K562 (cell line): ENCODE results near the gene SLAMF8. TPM values are rescaled to one million over a fixed set of nuclear protein-coding genes. Genes with fewer than 3 reads are reported as not detected.

Source experiments
- ARNT ChIP-seq, 2 experiments: fragments of 450-650 bp; IDR thresholded peaks; 2 replicates each; pipeline ENCODE4 v1.6.1; 2016; ENCODE audit warnings: mild to moderate bottlenecking in 1 of 2
- HDAC6 ChIP-seq: IDR thresholded peaks from 2 replicates; pipeline ENCODE4 v1.6.1; 2012; ENCODE audit warnings: low read depth, mild to moderate bottlenecking, control low read depth, inconsistent platforms, low read length, moderate library complexity
- MYNN ChIP-seq, 2 experiments: sonication (generic); formaldehyde crosslinking in 1 of 2; IDR thresholded peaks; 2 replicates each; pipeline versions ENCODE4 v1.5.0 to v1.6.1; 2016 to 2020; ENCODE audit warnings: antibody characterized with exemption in 1 of 2, missing genetic modification reagents in 1 of 2
- POLR3G ChIP-seq: IDR thresholded peaks from 2 replicates; pipeline ENCODE4 v1.6.1; 2011; ENCODE audit not compliant: insufficient read length, insufficient replicate concordance; ENCODE audit errors: extremely low read depth
- SRSF9 ChIP-seq: fragments of 200-400 bp; formaldehyde crosslinking; IDR thresholded peaks from 2 replicates; pipeline ENCODE4 v1.6.1; 2017; ENCODE audit warnings: low read depth, low read length, borderline replicate concordance
- ZKSCAN3 ChIP-seq: fragments of 250-450 bp; sonication (Bioruptor Pico); IDR thresholded peaks from 2 replicates; pipeline ENCODE4 v1.4.0; 2020
- ZNF263 ChIP-seq: sonication (generic); formaldehyde crosslinking; IDR thresholded peaks from 2 replicates; pipeline ENCODE4 v1.8.0; 2022; ENCODE audit warnings: mild to moderate bottlenecking, missing genetic modification reagents, borderline replicate concordance
- polyA plus RNA-seq, 8 experiments: library from polyadenylated mRNA; depleted of rRNA in 4 of 8; stranded (reverse) in 5 of 8; unstranded in 3 of 8; fragments of >200 nt; fragmentation: Nextera tagmentation in 2 of 8; fragmentation: Illumina TruSeq in 1 of 8; extraction: Ambion mirVana in 2 of 8; extraction: Trizol in 1 of 8; gene quantifications; 2 replicates each; pipeline versions ENCODE4 v1.2.1 to v1.2.3, GENCODE V29; 2011 to 2014; ENCODE audit warnings: inconsistent platforms in 1 of 8, missing spikeins in 1 of 8
- total RNA-seq, 7 experiments: library from RNA; depleted of rRNA in 6 of 7; stranded (reverse); fragments of >200 nt in 6 of 7; fragmentation: Illumina TruSeq in 2 of 7; extraction: Trizol in 2 of 7; gene quantifications; 2 replicates each; pipeline versions ENCODE4 v1.2.1 to v1.2.3, GENCODE V29; 2011 to 2021; ENCODE audit warnings: low replicate concordance in 1 of 7
- TF ChIP-seq, protein P1 (sequence below), 3 experiments: IDR thresholded peaks in 2 of 3; conservative IDR thresholded peaks in 1 of 3; 2 replicates each; pipeline ENCODE4 v1.5.1; 2011 to 2012; ENCODE audit warnings: low read length in 3 of 3, mild to moderate bottlenecking in 3 of 3, control low read depth in 2 of 3, improper control_type of control experiment in 1 of 3, inconsistent platforms in 1 of 3, low read depth in 1 of 3, mixed read lengths in 1 of 3, moderate library complexity in 1 of 3; ENCODE audit not compliant: insufficient read depth in 2 of 3
- TF ChIP-seq, protein P2 (sequence below): sonication (generic); IDR thresholded peaks from 2 replicates; pipeline ENCODE4 v1.6.1; 2016

SLAMF8 gene
- total and polyA plus RNA-seq, 9 of the 15 experiments (the other 6 are each of a cell fraction or from before 2014, with no cell fraction given) = not detected

GRCh38 chr1:159798893-159799292 lies 27.8 kb upstream of the SLAMF8 start (continued):
- TF ChIP-seq, protein P1, sequence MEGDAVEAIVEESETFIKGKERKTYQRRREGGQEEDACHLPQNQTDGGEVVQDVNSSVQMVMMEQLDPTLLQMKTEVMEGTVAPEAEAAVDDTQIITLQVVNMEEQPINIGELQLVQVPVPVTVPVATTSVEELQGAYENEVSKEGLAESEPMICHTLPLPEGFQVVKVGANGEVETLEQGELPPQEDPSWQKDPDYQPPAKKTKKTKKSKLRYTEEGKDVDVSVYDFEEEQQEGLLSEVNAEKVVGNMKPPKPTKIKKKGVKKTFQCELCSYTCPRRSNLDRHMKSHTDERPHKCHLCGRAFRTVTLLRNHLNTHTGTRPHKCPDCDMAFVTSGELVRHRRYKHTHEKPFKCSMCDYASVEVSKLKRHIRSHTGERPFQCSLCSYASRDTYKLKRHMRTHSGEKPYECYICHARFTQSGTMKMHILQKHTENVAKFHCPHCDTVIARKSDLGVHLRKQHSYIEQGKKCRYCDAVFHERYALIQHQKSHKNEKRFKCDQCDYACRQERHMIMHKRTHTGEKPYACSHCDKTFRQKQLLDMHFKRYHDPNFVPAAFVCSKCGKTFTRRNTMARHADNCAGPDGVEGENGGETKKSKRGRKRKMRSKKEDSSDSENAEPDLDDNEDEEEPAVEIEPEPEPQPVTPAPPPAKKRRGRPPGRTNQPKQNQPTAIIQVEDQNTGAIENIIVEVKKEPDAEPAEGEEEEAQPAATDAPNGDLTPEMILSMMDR (IDR thresholded peaks at IDR 0.05 in 2 of 3, conservative IDR thresholded peaks at IDR 0.05 in 1 of 3; ENCODE audit: insufficient read depth in 2 of 3, low read depth in 1 of 3, low read length in 3 of 3) = peak; percentile 75 to 87 (median 76)
- TF ChIP-seq ZNF263 (no peak), ARNT (IDR thresholded peaks at IDR 0.05) (0 out of 4 replicates have a peak, but pooled peaks of 1 of the 2 experiments have one; percentile 38), POLR3G (no peak), MYNN (IDR thresholded peaks at IDR 0.05) (no peak), MYNN (CRISPR knock-in tag; IDR thresholded peaks at IDR 0.05) (no peak), ZKSCAN3 (no peak), HDAC6 (no peak), SRSF9 (no peak)
- TF ChIP-seq, protein P2, sequence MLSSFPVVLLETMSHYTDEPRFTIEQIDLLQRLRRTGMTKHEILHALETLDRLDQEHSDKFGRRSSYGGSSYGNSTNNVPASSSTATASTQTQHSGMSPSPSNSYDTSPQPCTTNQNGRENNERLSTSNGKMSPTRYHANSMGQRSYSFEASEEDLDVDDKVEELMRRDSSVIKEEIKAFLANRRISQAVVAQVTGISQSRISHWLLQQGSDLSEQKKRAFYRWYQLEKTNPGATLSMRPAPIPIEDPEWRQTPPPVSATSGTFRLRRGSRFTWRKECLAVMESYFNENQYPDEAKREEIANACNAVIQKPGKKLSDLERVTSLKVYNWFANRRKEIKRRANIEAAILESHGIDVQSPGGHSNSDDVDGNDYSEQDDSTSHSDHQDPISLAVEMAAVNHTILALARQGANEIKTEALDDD = no peak
